NCI-H146 treated with DMSO at 0.1 percent for 48 hours (cell line): ENCODE measurements around the gene CNPY4.
A peak's percentile ranks its signal among the peaks of the same experiment; 100 is the strongest.

Experiments
- DNase-seq: peaks from one replicate; lab custom pipeline; 2025; ENCODE audit not compliant: unreplicated experiment; lab: John Stamatoyannopoulos, UW

Gene CNPY4

DNA sequence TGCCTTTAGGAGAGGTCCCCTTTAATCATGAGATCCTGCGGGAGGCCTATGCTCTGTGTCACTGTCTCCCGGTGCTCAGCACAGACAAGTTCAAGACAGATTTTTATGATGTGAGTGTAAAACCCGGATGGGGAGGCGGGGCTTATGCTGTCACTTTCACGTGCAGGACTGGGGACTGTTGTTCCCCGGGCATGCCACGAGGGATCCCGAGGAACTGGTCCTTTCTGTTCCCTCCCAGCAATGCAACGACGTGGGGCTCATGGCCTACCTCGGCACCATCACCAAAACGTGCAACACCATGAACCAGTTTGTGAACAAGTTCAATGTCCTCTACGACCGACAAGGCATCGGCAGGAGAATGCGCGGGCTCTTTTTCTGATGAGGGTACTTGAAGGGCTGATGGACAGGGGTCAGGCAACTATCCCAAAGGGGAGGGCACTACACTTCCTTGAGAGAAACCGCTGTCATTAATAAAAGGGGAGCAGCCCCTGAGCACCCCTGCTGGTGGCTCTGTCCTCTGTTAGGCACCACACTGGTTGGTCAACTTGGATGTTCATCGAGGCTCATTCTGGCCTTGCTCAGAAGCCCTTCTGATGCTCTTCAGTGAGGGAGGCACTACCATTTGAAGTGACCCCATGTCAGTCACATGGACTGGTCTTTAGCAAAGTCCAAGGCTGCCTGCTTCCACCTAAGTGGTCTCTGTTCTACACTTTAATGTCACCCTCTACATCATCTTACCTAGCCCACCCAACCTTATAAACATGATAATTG lies 27.8 kb upstream of the CNPY4 start:
- no peak for DNase-seq

- no peak for DNase-seq
Measured at GRCh38 chr7:100093054-100093453, 26.4 kb upstream of the CNPY4 start.

DNA sequence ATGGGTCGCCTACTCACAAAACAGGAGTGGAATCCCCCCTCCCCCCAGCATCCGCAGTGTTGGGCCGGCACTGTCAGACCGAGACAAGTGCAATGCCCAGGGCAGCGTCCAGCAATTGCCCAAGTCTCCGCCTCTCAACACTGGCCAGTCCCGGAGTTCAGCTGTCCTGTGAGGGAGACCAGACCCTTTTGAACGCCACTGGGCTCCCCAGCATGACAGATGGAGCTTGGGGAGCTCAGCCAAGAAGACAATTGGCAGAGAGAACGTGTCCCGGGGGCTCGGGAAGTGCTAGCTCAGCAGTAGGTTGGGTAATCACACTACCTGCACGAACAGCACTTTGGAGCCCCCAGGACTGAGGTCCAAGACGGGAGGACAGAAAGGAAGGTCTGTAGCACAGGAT lies 25.9 kb upstream of the CNPY4 start:
- no peak for DNase-seq

- no peak for DNase-seq
Measured at GRCh38 chr7:100093925-100094486, 25.4 kb upstream of the CNPY4 start.

GRCh38 chr7:100095289-100095688 lies 24.1 kb upstream of the CNPY4 start:
- no peak for DNase-seq

DNA sequence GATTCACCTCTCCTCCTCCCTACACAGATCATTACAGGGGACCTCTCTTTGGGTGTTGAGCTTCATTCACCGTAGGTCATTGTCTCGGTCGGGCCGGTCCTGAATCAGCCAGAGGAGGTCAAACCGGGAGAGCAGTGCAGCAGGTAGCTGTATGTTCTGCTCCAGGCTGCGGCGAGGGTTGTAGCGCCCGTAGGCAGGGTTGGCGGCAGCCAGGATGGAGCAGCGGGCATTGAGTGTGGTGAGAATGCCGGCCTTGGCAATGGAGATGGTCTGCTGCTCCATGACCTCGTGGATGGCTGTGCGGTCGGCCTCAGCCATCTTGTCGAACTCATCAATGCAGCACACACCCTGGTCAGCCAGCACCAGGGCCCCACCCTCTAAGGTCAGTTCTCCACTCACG lies 23.7 kb upstream of the CNPY4 start:
- DNase-seq: no peak

DNA sequence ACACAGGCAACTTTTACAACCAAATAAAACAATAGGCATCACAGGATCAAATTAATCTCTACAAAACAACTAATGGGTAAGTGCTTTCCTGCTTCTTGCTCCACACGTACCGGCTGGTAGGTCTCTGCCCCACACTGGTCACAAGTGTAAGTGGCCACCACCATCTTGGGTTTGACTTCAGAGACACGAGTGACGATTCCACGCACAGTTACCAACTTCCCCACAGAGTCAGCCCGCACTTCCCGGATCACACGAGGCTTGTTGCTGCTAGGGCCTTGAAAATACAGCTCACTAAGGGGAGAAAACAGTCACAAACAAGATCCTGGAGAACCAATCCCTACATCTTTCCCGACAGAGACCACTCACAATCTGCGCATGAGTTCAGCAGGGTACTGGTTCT lies 20.5 kb upstream of the CNPY4 start:
- DNase-seq: no peak

DNA sequence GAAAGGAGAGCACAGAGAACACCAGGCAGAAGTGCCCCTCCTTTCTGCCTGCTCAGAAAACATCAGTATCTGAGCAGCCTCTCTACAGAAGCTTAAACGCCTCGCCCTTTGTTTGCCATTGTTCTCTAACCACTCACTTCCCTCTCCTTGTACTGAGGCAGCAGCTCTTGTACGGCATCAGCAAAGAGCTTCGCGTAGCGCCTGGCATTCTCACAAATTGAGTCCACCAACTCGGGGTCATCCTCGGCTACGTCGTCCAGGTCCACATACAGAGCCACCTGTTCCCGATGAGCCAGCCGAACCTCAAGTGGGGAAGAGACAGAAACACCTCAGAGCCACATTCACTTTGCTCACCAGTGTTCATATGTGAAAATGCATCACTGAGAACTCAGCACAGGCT lies 20.0 kb upstream of the CNPY4 start:
- no peak for DNase-seq

- peak; percentile 86 for DNase-seq
Measured at GRCh38 chr7:100100420-100101015, 18.9 kb upstream of the CNPY4 start.

DNA sequence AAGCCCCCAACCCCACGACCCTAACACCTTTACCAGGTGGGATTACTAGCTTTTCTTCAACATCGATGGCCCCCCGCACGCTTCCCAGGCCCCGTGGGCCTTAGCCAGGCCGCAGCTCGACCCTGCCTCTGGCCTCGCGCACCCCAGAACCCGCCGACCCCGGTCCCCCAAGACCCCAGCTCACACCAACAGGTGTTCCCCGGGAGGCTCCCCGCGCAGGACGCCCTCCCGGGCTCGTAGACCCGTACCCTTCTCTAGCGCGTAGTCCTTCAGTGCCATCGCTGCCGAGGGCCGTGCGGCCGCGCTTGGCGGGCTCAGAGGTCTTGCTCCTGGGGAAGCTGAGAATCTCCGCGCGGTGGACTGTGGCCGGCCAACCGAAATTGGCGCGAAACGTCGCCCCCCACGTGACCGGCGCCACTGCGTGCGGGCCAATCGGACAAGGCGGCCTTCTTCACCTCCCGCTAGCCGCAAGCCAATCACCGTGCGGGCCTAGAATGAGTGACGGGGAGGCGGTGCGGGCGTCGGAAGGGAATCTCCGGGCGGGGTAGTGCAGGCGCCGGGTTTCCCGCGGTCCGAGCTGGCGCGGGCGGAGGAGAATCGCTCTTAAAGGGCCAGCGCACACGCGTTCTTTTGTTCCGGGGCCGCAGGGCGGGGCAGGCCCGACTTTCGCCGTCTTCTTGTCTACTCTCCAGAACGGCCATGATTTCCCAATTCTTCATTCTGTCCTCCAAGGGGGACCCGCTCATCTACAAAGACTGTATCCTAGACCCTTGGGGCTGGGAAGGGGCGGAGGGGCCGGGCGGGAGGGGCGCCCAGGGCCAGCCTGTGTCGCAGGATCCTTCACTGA lies 18.2 kb upstream of the CNPY4 start, which contains the start of the genes AP4M1 and MCM7:
Gene AP4M1, plus strand, starts transcription at position 628 of the 847 bp plus-strand sequence. Its CDS starts 72 bp downstream, at position 700.
Gene MCM7, minus strand, starts transcription at position 382 of the 847 bp plus-strand sequence. Its CDS starts 103 bp downstream, at position 279.
- peak; percentile 96 for DNase-seq

GRCh38 chr7:100102950-100103840 lies 16.2 kb upstream of the CNPY4 start:
- DNase-seq: no peak

GRCh38 chr7:100105534-100105933 lies 13.9 kb upstream of the CNPY4 start:
- no peak for DNase-seq

DNA sequence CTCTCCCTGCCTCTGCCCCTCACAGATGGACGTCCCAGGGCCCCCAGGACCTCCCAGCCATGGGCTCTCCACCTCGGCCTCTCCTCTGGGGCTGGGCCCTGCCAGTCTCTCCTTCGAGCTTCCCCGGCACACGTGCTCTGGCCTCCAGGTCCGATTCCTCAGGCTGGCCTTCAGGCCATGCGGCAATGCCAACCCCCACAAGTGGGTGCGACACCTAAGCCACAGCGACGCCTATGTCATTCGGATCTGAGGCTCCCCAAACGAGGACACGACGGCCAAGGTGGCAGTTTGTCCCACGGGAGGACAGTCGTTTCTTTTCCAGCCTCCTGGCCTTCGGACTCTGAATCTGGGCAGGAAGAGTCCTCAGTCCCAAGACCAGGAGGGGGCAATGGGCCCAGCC lies 12.8 kb upstream of the CNPY4 start:
- DNase-seq: no peak

- no peak for DNase-seq
Measured at GRCh38 chr7:100107125-100107737, 12.2 kb upstream of the CNPY4 start.

GRCh38 chr7:100107890-100108289 lies 11.5 kb upstream of the CNPY4 start:
- no peak for DNase-seq

DNA sequence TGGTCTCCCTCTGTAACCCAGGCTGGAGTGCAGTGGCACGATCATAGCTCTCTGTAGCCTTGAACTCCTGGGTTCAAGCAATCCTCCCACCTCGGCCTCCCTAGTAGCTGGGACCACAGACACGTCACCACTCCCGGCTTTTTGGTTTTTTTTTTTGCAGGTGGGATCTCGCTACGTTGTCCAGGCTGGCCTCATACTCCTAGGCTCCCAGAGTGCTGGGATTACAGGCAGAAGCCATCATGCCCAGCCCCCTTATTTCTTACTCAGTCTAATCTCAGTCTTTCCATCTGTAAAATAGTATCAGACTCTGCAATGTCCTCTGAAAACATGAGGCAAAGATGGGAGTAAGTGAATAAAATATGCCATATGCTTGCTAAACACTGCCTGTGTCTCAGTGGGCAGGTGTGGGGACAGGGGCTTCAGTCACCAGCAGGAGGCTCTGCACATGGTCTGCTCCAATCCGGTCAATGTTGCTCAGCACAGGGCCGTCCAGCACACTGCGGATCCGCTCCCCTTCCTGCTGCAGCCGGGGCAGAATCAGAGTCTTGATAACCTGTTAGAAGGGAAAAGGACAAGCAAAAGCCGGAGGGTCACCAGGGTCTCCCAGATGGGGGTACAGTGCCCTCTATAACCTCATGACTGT lies 9.8 kb upstream of the CNPY4 start:
- DNase-seq: no peak

GRCh38 chr7:100111156-100111555 lies 8.3 kb upstream of the CNPY4 start:
- no peak for DNase-seq

DNA sequence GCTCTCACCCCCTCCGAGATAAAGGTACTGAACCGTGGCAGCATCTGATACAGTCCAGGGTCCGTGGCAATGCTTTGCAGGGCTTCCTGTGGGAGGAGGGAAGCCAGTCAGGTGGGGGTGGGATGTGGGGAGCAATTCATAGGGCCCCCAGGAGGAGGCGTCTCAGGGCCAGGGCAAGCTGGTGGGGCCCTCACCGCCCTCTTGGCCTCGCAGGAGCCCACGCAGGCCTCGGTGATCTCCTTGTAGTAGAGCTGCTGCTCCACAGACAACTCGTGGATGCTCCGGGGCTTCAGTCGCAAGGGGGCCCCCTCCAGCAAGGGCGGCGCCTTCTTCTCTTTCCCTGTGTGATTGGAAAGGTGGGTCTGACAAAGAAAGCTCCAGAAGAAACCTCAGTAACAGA lies 7.5 kb upstream of the CNPY4 start:
- DNase-seq: no peak

DNA sequence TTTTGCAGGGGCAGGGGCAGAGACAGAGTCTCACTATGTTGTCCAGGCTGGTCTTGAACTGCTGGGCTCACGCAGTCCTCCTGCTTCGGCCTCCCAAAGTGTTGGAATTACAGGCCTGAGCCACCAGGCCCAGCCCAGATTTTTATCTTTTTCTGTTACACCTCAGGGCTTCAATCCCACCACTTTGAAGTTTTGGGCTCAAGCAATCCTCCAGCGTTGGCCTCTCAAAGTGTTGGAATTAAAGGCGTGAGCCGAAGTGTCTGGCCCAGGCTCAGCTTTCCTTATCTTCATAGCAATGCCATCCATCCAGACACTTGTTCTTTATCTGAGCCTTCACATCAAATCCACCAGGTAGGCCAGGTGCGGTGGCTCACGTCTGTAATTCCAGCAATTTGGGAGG lies 4.4 kb upstream of the CNPY4 start:
- DNase-seq: no peak
